Measurements from ENCODE around the gene TRPC4. TPM values are rescaled to one million over a fixed set of nuclear protein-coding genes. Genes with fewer than 3 reads are reported as not detected.

TRPC4 gene
- total and polyA plus RNA-seq, 2 donors (not counting 1 experiment from before 2014, with no cell fraction given), result not detected

GRCh38 chr13:37679043-37679442, 190.5 kb downstream of the TRPC4 start:
- peaks cover 0 to 7% (median 0%) of the 10 kb centered on the region in 3 donors for H3K9me3 ChIP-seq (ENCODE audit: control extremely low read depth in 1 of 3, control insufficient read depth in 2 of 3, insufficient read depth in 1 of 3, low read length in 2 of 3)
- intact Hi-C loops (cut with micrococcal nuclease), result no loop called here
- no peak overlapping the region for H3K9ac ChIP-seq (ENCODE audit: low read length)
- no peak for DNase-seq
- Mint-ChIP-seq H3K4me3 (no peak overlapping the region), H3K27me3 (no peaks in the 10 kb centered on the region), H3K9me3 (ENCODE audit: insufficient read depth) (no peaks in the 10 kb centered on the region), H3K4me1 (no peaks in the 10 kb centered on the region), H3K27ac (no peak overlapping the region)
- ChIA-PET POLR2A (no interaction called here), CTCF (no interaction called here)
- no peak overlapping the region for H3K4me2 ChIP-seq (replicated peaks; ENCODE audit: low read depth, low read length, poor library complexity, severe bottlenecking)
- ATAC-seq (ENCODE audit: low read depth), result no peak
- H3K36me3 ChIP-seq (replicated peaks in 1 of 2; ENCODE audit: control extremely low read depth in 1 of 2, control insufficient read depth in 1 of 2, extremely low read depth in 1 of 2, insufficient read depth in 2 of 2, low read length in 1 of 2), result no peaks in the 10 kb centered on the region
- H3K4me3 ChIP-seq (ENCODE audit: control extremely low read depth in 1 of 5, extremely low read depth in 1 of 5, insufficient read depth in 1 of 5, low read depth in 2 of 5, low read length in 4 of 5), result no peak overlapping the region
- H3K79me2 ChIP-seq (ENCODE audit: control insufficient read depth, insufficient read depth, low read length), result no peaks in the 10 kb centered on the region
- no peaks in the 10 kb centered on the region for H3K4me1 ChIP-seq (ENCODE audit: control insufficient read depth in 2 of 2, insufficient read depth in 2 of 2, low read length in 2 of 2)
- H4K20me1 ChIP-seq (ENCODE audit: control insufficient read depth, insufficient read depth, low read length, poor library complexity, severe bottlenecking), result no peaks in the 10 kb centered on the region
- H3K27ac ChIP-seq (ENCODE audit: low read length in 2 of 2), result no peak overlapping the region
- TF ChIP-seq, protein P1, sequence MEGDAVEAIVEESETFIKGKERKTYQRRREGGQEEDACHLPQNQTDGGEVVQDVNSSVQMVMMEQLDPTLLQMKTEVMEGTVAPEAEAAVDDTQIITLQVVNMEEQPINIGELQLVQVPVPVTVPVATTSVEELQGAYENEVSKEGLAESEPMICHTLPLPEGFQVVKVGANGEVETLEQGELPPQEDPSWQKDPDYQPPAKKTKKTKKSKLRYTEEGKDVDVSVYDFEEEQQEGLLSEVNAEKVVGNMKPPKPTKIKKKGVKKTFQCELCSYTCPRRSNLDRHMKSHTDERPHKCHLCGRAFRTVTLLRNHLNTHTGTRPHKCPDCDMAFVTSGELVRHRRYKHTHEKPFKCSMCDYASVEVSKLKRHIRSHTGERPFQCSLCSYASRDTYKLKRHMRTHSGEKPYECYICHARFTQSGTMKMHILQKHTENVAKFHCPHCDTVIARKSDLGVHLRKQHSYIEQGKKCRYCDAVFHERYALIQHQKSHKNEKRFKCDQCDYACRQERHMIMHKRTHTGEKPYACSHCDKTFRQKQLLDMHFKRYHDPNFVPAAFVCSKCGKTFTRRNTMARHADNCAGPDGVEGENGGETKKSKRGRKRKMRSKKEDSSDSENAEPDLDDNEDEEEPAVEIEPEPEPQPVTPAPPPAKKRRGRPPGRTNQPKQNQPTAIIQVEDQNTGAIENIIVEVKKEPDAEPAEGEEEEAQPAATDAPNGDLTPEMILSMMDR (IDR thresholded peaks at IDR 0.05), result no peak
- no peak for TF ChIP-seq EZH2 (IDR thresholded peaks at IDR 0.05; ENCODE audit: borderline replicate concordance, insufficient read depth, low read depth, low read length, poor library complexity, severe bottlenecking)
- no peak overlapping the region for H2AFZ ChIP-seq (ENCODE audit: insufficient read depth, low read depth, low read length, poor library complexity, severe bottlenecking)
- H3K27me3 ChIP-seq (replicated peaks in 1 of 4; ENCODE audit: control extremely low read depth in 1 of 4, control insufficient read depth in 3 of 4, insufficient read depth in 4 of 4, low read length in 3 of 4), result no peaks in the 10 kb centered on the region
- WGBS (ENCODE audit: insufficient coverage), result no CpG with 5 or more reads among the region's 2 CpGs

DNA sequence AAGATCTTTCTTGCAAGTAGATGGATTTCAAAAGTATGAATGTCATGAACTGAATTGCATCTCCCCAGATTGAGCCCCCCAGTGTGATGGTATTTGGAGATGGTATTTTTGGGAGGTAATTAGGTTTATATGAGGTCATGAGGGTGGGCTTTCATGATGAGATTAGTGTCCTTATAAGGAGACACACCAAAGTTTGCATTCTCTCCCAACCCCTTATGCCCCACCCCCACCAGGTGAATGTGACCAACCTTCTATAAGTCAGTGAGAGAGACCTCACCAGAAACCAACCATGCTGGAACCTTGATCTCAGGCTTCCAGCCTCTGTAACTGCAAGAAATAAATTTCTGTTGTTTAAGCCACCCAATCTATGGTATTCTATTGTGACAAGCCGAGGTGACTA, 199.7 kb downstream of the TRPC4 start:
- no peaks in the 10 kb centered on the region for H3K27me3 ChIP-seq (replicated peaks in 1 of 4; ENCODE audit: control extremely low read depth in 1 of 4, control insufficient read depth in 3 of 4, insufficient read depth in 4 of 4, low read length in 3 of 4)
- intact Hi-C loops (cut with micrococcal nuclease), result no loop called here
- no peak for DNase-seq
- H3K27ac ChIP-seq (ENCODE audit: low read length in 2 of 2), result no peak overlapping the region
- H3K79me2 ChIP-seq (ENCODE audit: control insufficient read depth, insufficient read depth, low read length), result no peaks in the 10 kb centered on the region
- H3K4me1 Mint-ChIP-seq, result no peaks in the 10 kb centered on the region
- no peaks in the 10 kb centered on the region for H3K36me3 ChIP-seq (replicated peaks in 1 of 2; ENCODE audit: control extremely low read depth in 1 of 2, control insufficient read depth in 1 of 2, extremely low read depth in 1 of 2, insufficient read depth in 2 of 2, low read length in 1 of 2)
- no peak overlapping the region for H3K27ac Mint-ChIP-seq
- H3K9ac ChIP-seq (ENCODE audit: low read length), result no peak overlapping the region
- no peaks in the 10 kb centered on the region for H4K20me1 ChIP-seq (ENCODE audit: control insufficient read depth, insufficient read depth, low read length, poor library complexity, severe bottlenecking)
- no peak overlapping the region for H3K4me2 ChIP-seq (replicated peaks; ENCODE audit: low read depth, low read length, poor library complexity, severe bottlenecking)
- ChIA-PET CTCF (no interaction called here), POLR2A (no interaction called here)
- ATAC-seq (ENCODE audit: low read depth), result no peak
- H3K27me3 Mint-ChIP-seq, result no peaks in the 10 kb centered on the region
- H3K9me3 ChIP-seq (ENCODE audit: control extremely low read depth in 1 of 3, control insufficient read depth in 2 of 3, insufficient read depth in 1 of 3, low read length in 2 of 3), result peaks cover 0 to 2% (median 0%) of the 10 kb centered on the region in 3 donors
- H3K4me1 ChIP-seq (ENCODE audit: control insufficient read depth in 2 of 2, insufficient read depth in 2 of 2, low read length in 2 of 2), result no peaks in the 10 kb centered on the region
- TF ChIP-seq, protein P1 (IDR thresholded peaks at IDR 0.05), result no peak
- no peak for TF ChIP-seq EZH2 (IDR thresholded peaks at IDR 0.05; ENCODE audit: borderline replicate concordance, insufficient read depth, low read depth, low read length, poor library complexity, severe bottlenecking)
- H3K4me3 Mint-ChIP-seq, result no peak overlapping the region
- no peak overlapping the region for H3K4me3 ChIP-seq (ENCODE audit: control extremely low read depth in 1 of 5, extremely low read depth in 1 of 5, insufficient read depth in 1 of 5, low read depth in 2 of 5, low read length in 4 of 5)
- H3K9me3 Mint-ChIP-seq (ENCODE audit: insufficient read depth), result no peaks in the 10 kb centered on the region
- no peak overlapping the region for H2AFZ ChIP-seq (ENCODE audit: insufficient read depth, low read depth, low read length, poor library complexity, severe bottlenecking)
- no CpG with 5 or more reads among the region's 1 CpG for WGBS (ENCODE audit: insufficient coverage)
